SK-N-DZ (cell line): ENCODE data around the gene GAREM1.
A peak's percentile ranks its signal among the peaks of the same experiment; 100 is the strongest.
"Not testable (repeated sequence)": the region's sequence is repeated elsewhere in the genome, so short reads cannot be mapped to it uniquely, and the experiment has no call there.

Experiments used
- DNase-seq: peaks from one replicate; pipeline ENCODE4 v3.0.0-alpha.2; 2015; ENCODE audit warnings: low spot score
- small RNA-seq, 2 experiments: library from RNA; depleted of rRNA; stranded (forward); fragments of <200 nt; gene quantifications; one replicate each; pipeline ENCODE3, GENCODE V24; 2014

GAREM1 gene

GRCh38 chr18:32258558-32259204 is 212.0 kb downstream of the GAREM1 start:
- DNase-seq = no peak

GRCh38 chr18:32258148-32258547 is 212.5 kb downstream of the GAREM1 start:
- no peak for DNase-seq

GRCh38 chr18:32257084-32257785 is 213.4 kb downstream of the GAREM1 start:
- no peak for DNase-seq

GRCh38 chr18:32255570-32255969 is 215.1 kb downstream of the GAREM1 start:
- no peak for DNase-seq

GRCh38 chr18:32252141-32252860 is 218.4 kb downstream of the GAREM1 start:
- DNase-seq = no peak

- DNase-seq = no peak
Measured at GRCh38 chr18:32251466-32251865, 219.2 kb downstream of the GAREM1 start.

- no peak for DNase-seq
Measured at GRCh38 chr18:32249147-32249929, 221.3 kb downstream of the GAREM1 start.

GRCh38 chr18:32244881-32245280 is 225.8 kb downstream of the GAREM1 start:
- DNase-seq = peak; percentile 15

- DNase-seq = no peak
Measured at GRCh38 chr18:32243358-32243757, 227.3 kb downstream of the GAREM1 start.

- DNase-seq = no peak
Measured at GRCh38 chr18:32242395-32242794, 228.3 kb downstream of the GAREM1 start.

- no peak for DNase-seq
Measured at GRCh38 chr18:32238635-32239268, 231.9 kb downstream of the GAREM1 start.

GRCh38 chr18:32237049-32237448 is 233.6 kb downstream of the GAREM1 start:
- DNase-seq = no peak

- DNase-seq = not testable (repeated sequence)
Measured at GRCh38 chr18:32233348-32233747, 237.3 kb downstream of the GAREM1 start.

GRCh38 chr18:32219431-32220018 is 251.2 kb downstream of the GAREM1 start:
- no peak for DNase-seq

GRCh38 chr18:32216390-32216789 is 254.3 kb downstream of the GAREM1 start:
- DNase-seq = no peak

GRCh38 chr18:32213693-32214092 is 257.0 kb downstream of the GAREM1 start:
- no peak for DNase-seq

Small RNA genes within 50 kb of the gene (small RNA-seq; reads per million reads assigned to genes)
- 0 reads per million in 2 experiments for gene RF00019
